MM.1S (cell line): ENCODE data around the gene TRNP1.

Experiments used
- EZH2 ChIP-seq: fragments of 300-600 bp; sonication (generic); optimal IDR thresholded peaks from 2 replicates; pipeline ENCODE3; 2017; ENCODE audit warnings: low read depth, mild to moderate bottlenecking, antibody characterized with exemption, low read length, mixed read lengths
- EZH2phosphoT487 ChIP-seq: fragments of 300-600 bp; sonication (generic); IDR thresholded peaks from 2 replicates; pipeline ENCODE4 v1.6.1; 2018; ENCODE audit warnings: antibody characterized with exemption, low read length
- TF ChIP-seq, protein P1 (sequence below): fragments of 300-600 bp; sonication (generic); IDR thresholded peaks from 2 replicates; pipeline ENCODE4 v1.5.1; 2016; ENCODE audit warnings: antibody characterized with exemption, low read length, mixed read lengths

GRCh38 chr1:27049607-27050006 is 56.1 kb downstream of the TRNP1 start:
- TF ChIP-seq, protein P1, sequence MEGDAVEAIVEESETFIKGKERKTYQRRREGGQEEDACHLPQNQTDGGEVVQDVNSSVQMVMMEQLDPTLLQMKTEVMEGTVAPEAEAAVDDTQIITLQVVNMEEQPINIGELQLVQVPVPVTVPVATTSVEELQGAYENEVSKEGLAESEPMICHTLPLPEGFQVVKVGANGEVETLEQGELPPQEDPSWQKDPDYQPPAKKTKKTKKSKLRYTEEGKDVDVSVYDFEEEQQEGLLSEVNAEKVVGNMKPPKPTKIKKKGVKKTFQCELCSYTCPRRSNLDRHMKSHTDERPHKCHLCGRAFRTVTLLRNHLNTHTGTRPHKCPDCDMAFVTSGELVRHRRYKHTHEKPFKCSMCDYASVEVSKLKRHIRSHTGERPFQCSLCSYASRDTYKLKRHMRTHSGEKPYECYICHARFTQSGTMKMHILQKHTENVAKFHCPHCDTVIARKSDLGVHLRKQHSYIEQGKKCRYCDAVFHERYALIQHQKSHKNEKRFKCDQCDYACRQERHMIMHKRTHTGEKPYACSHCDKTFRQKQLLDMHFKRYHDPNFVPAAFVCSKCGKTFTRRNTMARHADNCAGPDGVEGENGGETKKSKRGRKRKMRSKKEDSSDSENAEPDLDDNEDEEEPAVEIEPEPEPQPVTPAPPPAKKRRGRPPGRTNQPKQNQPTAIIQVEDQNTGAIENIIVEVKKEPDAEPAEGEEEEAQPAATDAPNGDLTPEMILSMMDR: no peak
- no peak for TF ChIP-seq EZH2
- TF ChIP-seq EZH2phosphoT487: no peak
